Fibroblast of mammary gland (primary cell): ENCODE measurements around the gene IL17C.

Source experiments
- DNase-seq: peaks from one replicate; pipeline ENCODE4 v3.0.0-alpha.2; 2010; ENCODE audit warnings: low read depth
- H3K4me3 ChIP-seq: 2 replicates; pipeline ENCODE4 v1.5.1; 2011; ENCODE audit warnings: low read depth, mild to moderate bottlenecking, low read length, moderate library complexity; ENCODE audit not compliant: control insufficient read depth
- TF ChIP-seq, protein P1 (sequence below): conservative IDR thresholded peaks from 2 replicates; pipeline ENCODE4 v1.5.1; 2011; ENCODE audit warnings: low read depth, low read length, inconsistent platforms; ENCODE audit not compliant: control insufficient read depth, insufficient read depth

The IL17C gene

GRCh38 chr16:88619859-88620815 lies 18.2 kb upstream of the IL17C start:
- peak; percentile 12 for DNase-seq
- no peak overlapping the region for H3K4me3 ChIP-seq
- TF ChIP-seq, protein P1, sequence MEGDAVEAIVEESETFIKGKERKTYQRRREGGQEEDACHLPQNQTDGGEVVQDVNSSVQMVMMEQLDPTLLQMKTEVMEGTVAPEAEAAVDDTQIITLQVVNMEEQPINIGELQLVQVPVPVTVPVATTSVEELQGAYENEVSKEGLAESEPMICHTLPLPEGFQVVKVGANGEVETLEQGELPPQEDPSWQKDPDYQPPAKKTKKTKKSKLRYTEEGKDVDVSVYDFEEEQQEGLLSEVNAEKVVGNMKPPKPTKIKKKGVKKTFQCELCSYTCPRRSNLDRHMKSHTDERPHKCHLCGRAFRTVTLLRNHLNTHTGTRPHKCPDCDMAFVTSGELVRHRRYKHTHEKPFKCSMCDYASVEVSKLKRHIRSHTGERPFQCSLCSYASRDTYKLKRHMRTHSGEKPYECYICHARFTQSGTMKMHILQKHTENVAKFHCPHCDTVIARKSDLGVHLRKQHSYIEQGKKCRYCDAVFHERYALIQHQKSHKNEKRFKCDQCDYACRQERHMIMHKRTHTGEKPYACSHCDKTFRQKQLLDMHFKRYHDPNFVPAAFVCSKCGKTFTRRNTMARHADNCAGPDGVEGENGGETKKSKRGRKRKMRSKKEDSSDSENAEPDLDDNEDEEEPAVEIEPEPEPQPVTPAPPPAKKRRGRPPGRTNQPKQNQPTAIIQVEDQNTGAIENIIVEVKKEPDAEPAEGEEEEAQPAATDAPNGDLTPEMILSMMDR = no peak

DNA sequence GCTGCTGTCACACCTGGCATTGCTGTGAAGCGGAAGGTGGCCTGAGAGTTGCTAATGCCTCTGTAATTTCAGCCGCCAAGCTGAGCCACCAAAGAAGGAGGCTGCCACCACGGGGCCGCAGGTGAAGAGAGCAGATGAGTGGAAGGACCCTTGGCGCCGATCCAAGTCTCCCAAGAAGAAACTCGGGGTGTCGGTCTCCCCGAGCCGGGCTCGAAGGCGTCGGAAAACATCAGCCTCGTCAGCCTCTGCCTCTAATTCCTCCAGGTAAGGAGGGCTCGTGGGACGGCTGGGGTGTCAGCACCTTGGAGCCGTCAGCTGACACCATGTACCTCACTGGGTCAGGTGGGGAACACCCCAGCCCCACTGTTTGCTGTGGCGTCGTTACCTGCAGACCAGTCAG lies 16.2 kb upstream of the IL17C start:
- no peak overlapping the region for H3K4me3 ChIP-seq
- TF ChIP-seq, protein P1 = no peak
- DNase-seq = no peak

- TF ChIP-seq, protein P1 = no peak
- DNase-seq = no peak
- no peak overlapping the region for H3K4me3 ChIP-seq
Measured at GRCh38 chr16:88622866-88623265, 15.5 kb upstream of the IL17C start.

DNA sequence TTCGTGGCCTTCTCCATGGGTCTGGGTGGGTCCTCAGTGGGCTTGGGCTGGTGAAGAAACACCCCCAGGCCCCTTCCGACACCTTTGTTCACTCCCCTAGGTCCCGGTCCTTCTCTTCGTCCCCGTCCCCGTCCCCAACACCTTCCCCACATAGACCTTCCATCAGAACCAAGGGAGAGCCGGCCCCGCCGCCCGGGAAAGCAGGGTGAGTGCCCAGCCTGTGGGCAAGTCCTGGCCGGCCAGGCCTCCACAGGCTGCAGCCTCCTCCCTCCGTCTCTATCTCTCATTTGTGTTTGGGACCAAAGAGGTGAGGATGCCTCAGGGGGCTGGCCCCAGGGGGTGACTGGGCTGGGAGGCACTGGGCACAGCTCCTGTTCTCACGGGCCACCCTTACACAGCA lies 14.5 kb upstream of the IL17C start:
- H3K4me3 ChIP-seq = no peak overlapping the region
- TF ChIP-seq, protein P1 = no peak
- no peak for DNase-seq

DNA sequence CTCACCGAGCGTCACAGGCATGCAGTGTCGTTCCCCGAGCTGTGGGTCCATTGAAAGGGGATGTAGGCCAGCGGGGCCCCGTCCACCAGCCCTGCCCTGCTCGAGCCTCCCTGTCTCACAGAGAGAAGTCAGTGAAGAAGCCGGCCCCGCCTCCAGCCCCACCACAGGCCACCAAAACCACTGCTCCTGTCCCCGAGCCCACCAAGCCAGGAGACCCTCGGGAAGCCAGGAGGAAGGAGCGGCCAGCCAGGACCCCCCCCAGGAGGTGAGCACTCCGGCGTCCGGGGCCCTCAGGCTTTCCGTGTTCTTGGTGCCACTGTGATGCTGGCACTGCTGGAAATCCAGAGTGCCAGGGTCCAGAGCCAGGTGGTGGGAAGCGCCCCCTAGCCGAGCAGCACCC lies 13.9 kb upstream of the IL17C start:
- no peak for DNase-seq
- no peak overlapping the region for H3K4me3 ChIP-seq
- TF ChIP-seq, protein P1 = no peak

- TF ChIP-seq, protein P1 = no peak
- no peak overlapping the region for H3K4me3 ChIP-seq
- DNase-seq = no peak
Measured at GRCh38 chr16:88624977-88625576, 13.3 kb upstream of the IL17C start.
